Upper lobe of left lung (tissue), 6 donors: ENCODE measurements around the gene ESPNL. TPM values are rescaled to one million over a fixed set of nuclear protein-coding genes. Genes with fewer than 3 reads are reported as not detected.
A peak's percentile ranks its signal among the peaks of the same experiment; 100 is the strongest.

Source experiments
- ATAC-seq, 2 donors: fragments of 200-7000 bp; cut with Tn5 transposase; one replicate each; pipeline ENCODE4 v1.9.1; 2022; ENCODE audit warnings: mild to moderate bottlenecking in 2 of 2, moderate library complexity in 2 of 2; ENCODE audit not compliant: low FRiP score in 2 of 2
- DNase-seq, 2 donors: peaks; one replicate each; pipeline ENCODE4 v3.0.0-alpha.2; 2019 to 2020
- H3K27ac ChIP-seq, 4 donors: fragments of 200-600 bp; sonication (generic); one replicate each; pipeline ENCODE4 v1.5.1; 2016 to 2019
- H3K27me3 ChIP-seq, 4 donors: fragments of 200-600 bp; sonication (generic); one replicate each; pipeline ENCODE4 v1.5.1; 2017 to 2019
- H3K36me3 ChIP-seq, 4 donors: fragments of 200-600 bp; sonication (generic); one replicate each; pipeline ENCODE4 v1.5.1; 2016 to 2019
- H3K4me1 ChIP-seq, 4 donors: fragments of 200-600 bp; sonication (generic); one replicate each; pipeline ENCODE4 v1.5.1; 2018 to 2019
- H3K4me3 ChIP-seq, 4 donors: fragments of 200-600 bp; sonication (generic); one replicate each; pipeline ENCODE4 v1.5.1; 2017 to 2019; ENCODE audit warnings: mild to moderate bottlenecking in 2 of 4, moderate library complexity in 1 of 4
- H3K9me3 ChIP-seq, 4 donors: fragments of 200-600 bp; sonication (generic); one replicate each; pipeline ENCODE4 v1.5.1; 2018 to 2019
- EP300 ChIP-seq, 4 donors: sonication (generic); formaldehyde crosslinking; IDR thresholded peaks; one replicate each; pipeline ENCODE4 v1.5.1; 2017; ENCODE audit warnings: antibody characterized with exemption in 4 of 4, control low read depth in 2 of 4
- POLR2A ChIP-seq, 4 donors: fragments of 450-650 bp; IDR thresholded peaks; one replicate each; pipeline ENCODE4 v1.5.1; 2016 to 2017; ENCODE audit warnings: antibody characterized with exemption in 4 of 4, mild to moderate bottlenecking in 2 of 4
- POLR2AphosphoS5 ChIP-seq, 2 donors: sonication (generic); formaldehyde crosslinking; IDR thresholded peaks; one replicate each; pipeline ENCODE4 v1.5.1; 2017; ENCODE audit warnings: antibody characterized with exemption in 2 of 2
- WGBS, 2 donors: methylation state at CpG; one replicate each; pipeline ENCODE4 v1.1.5; 2017 to 2018; 5-methylcytosine and 5-hydroxymethylcytosine counted together
- total RNA-seq, 6 donors: library from RNA; depleted of rRNA in 4 of 6; stranded (reverse); fragments of >200 nt in 4 of 6; gene quantifications; one replicate each; pipeline versions ENCODE4 v1.1.0 to v1.2.1, GENCODE V29; 2016 to 2021
- TF ChIP-seq, protein P1 (sequence below), 6 experiments: fragments of 450-650 bp in 4 of 6; fragments of 200-600 bp in 2 of 6; sonication (generic) in 2 of 6; IDR thresholded peaks; one replicate each; pipeline ENCODE4 v1.5.1; 2016 to 2019; ENCODE audit warnings: antibody characterized with exemption in 6 of 6
- donor health status: DM: no; HTN: no; CAD: no; lungs with moderate emphysema.
- donor health status: DM: no; HTN: yes; CAD: no; lungs with severe emphysema.

The ESPNL gene
- total RNA-seq, 6 donors from 2014 or later = 0.10 to 3.1 (median 0.38) TPM; not detected in 2

GRCh38 chr2:238173692-238174091 lies 73.6 kb downstream of the ESPNL start:
- ATAC-seq (no peak), DNase-seq (no peak)
- no peak for TF ChIP-seq POLR2AphosphoS5 (IDR thresholded peaks at IDR 0.05)
- no peak for TF ChIP-seq POLR2A (IDR thresholded peaks at IDR 0.05)
- TF ChIP-seq EP300 (IDR thresholded peaks at IDR 0.05) = no peak
- TF ChIP-seq, protein P1, sequence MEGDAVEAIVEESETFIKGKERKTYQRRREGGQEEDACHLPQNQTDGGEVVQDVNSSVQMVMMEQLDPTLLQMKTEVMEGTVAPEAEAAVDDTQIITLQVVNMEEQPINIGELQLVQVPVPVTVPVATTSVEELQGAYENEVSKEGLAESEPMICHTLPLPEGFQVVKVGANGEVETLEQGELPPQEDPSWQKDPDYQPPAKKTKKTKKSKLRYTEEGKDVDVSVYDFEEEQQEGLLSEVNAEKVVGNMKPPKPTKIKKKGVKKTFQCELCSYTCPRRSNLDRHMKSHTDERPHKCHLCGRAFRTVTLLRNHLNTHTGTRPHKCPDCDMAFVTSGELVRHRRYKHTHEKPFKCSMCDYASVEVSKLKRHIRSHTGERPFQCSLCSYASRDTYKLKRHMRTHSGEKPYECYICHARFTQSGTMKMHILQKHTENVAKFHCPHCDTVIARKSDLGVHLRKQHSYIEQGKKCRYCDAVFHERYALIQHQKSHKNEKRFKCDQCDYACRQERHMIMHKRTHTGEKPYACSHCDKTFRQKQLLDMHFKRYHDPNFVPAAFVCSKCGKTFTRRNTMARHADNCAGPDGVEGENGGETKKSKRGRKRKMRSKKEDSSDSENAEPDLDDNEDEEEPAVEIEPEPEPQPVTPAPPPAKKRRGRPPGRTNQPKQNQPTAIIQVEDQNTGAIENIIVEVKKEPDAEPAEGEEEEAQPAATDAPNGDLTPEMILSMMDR (IDR thresholded peaks at IDR 0.05) = no peak
- H3K27ac ChIP-seq = no peak overlapping the region
- peaks cover 16 to 95% (median 65%) of the 10 kb centered on the region in 4 donors for H3K36me3 ChIP-seq
- peaks cover 10 to 20% (median 12%) of the 10 kb centered on the region in 4 donors for H3K4me1 ChIP-seq
- 85% methylated on average over 2 of the region's 2 CpGs; no CpG with 5 or more reads in 1 of the 2 donors for WGBS, 2 donors
- H3K27me3 ChIP-seq = no peaks in the 10 kb centered on the region
- no peaks in the 10 kb centered on the region for H3K9me3 ChIP-seq
- no peak overlapping the region for H3K4me3 ChIP-seq

DNA sequence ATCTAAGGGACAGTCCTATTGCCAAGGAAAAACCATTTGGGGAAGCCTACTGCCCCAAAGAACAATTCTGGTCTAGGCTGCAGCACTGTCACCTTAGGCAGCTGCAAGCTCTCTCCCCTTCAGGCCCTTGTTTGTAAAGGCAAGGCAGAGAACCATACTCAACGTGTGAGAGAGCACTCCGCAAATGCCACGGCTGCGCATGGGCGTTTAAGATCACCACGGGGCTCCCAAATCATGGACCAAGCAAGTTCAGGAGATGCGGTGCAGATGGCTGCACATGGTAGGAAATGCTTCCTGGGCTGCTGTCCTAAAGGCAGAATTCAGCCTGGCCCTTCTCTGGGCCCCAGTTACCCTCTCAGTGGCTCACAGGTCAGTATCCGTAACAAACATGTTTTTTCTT lies 74.2 kb downstream of the ESPNL start:
- Histone ChIP-seq H3K4me3 (no peak overlapping the region), H3K9me3 (no peaks in the 10 kb centered on the region), H3K4me1 (peaks cover 7 to 15% (median 10%) of the 10 kb centered on the region in 4 donors), H3K27ac (no peak overlapping the region), H3K27me3 (no peaks in the 10 kb centered on the region), H3K36me3 (peaks cover 20 to 95% (median 69%) of the 10 kb centered on the region in 4 donors)
- DNase-seq = no peak
- no peak for ATAC-seq
- WGBS, 2 donors = 90 to 92% methylated on average over 8 of the region's 8 CpGs
- TF ChIP-seq, protein P1 (IDR thresholded peaks at IDR 0.05) = no peak
- no peak for TF ChIP-seq POLR2AphosphoS5 (IDR thresholded peaks at IDR 0.05)
- TF ChIP-seq POLR2A (IDR thresholded peaks at IDR 0.05) = no peak
- no peak for TF ChIP-seq EP300 (IDR thresholded peaks at IDR 0.05)

GRCh38 chr2:238174701-238175100 lies 74.6 kb downstream of the ESPNL start:
- H3K4me3 ChIP-seq = no peak overlapping the region
- H3K27me3 ChIP-seq = no peaks in the 10 kb centered on the region
- no peaks in the 10 kb centered on the region for H3K9me3 ChIP-seq
- no peak for DNase-seq
- TF ChIP-seq, protein P1 (IDR thresholded peaks at IDR 0.05) = no peak
- no peak for TF ChIP-seq POLR2A (IDR thresholded peaks at IDR 0.05)
- no peak for TF ChIP-seq EP300 (IDR thresholded peaks at IDR 0.05)
- no peak for TF ChIP-seq POLR2AphosphoS5 (IDR thresholded peaks at IDR 0.05)
- ATAC-seq = no peak
- H3K4me1 ChIP-seq = peaks cover 5 to 12% (median 9%) of the 10 kb centered on the region in 4 donors
- H3K36me3 ChIP-seq = peaks cover 24 to 95% (median 71%) of the 10 kb centered on the region in 4 donors
- WGBS, 2 donors = 74 to 80% methylated on average over 3 of the region's 3 CpGs
- no peak overlapping the region for H3K27ac ChIP-seq

GRCh38 chr2:238176613-238177012 lies 76.5 kb downstream of the ESPNL start:
- Histone ChIP-seq H3K27me3 (no peaks in the 10 kb centered on the region), H3K36me3 (peaks cover 29 to 95% (median 79%) of the 10 kb centered on the region in 4 donors), H3K27ac (no peak overlapping the region), H3K4me3 (no peak overlapping the region), H3K4me1 (peaks cover 0 to 3% (median 0%) of the 10 kb centered on the region in 4 donors), H3K9me3 (no peaks in the 10 kb centered on the region)
- TF ChIP-seq POLR2AphosphoS5 (IDR thresholded peaks at IDR 0.05) = no peak
- TF ChIP-seq POLR2A (IDR thresholded peaks at IDR 0.05) = no peak
- TF ChIP-seq EP300 (IDR thresholded peaks at IDR 0.05) = no peak
- TF ChIP-seq, protein P1 (IDR thresholded peaks at IDR 0.05) = no peak
- no peak for ATAC-seq
- DNase-seq = no peak

- H3K36me3 ChIP-seq = peaks cover 60 to 97% (median 82%) of the 10 kb centered on the region in 4 donors
- ATAC-seq = no peak
- no peak overlapping the region for H3K27ac ChIP-seq
- TF ChIP-seq POLR2AphosphoS5 (IDR thresholded peaks at IDR 0.05) (no peak), POLR2A (IDR thresholded peaks at IDR 0.05) (no peak), EP300 (IDR thresholded peaks at IDR 0.05) (no peak)
- TF ChIP-seq, protein P1 (IDR thresholded peaks at IDR 0.05) = no peak
- DNase-seq = peak in 1 of 2 donors; percentile 29
- no peaks in the 10 kb centered on the region for H3K4me1 ChIP-seq
- 88 to 94% methylated on average over 5 of the region's 5 CpGs for WGBS, 2 donors
- H3K27me3 ChIP-seq = no peaks in the 10 kb centered on the region
- no peak overlapping the region for H3K4me3 ChIP-seq
- H3K9me3 ChIP-seq = no peaks in the 10 kb centered on the region
Measured at GRCh38 chr2:238180554-238180953, 80.4 kb downstream of the ESPNL start.
